LNCAP (cell line): ENCODE data around the gene CCDC86.

ENCODE experiments used
- TF ChIP-seq, protein P1 (sequence below): fragments of 450-650 bp; IDR thresholded peaks from 2 replicates; pipeline ENCODE4 v1.5.1; 2017; ENCODE audit warnings: mild to moderate bottlenecking

The CCDC86 gene

DNA sequence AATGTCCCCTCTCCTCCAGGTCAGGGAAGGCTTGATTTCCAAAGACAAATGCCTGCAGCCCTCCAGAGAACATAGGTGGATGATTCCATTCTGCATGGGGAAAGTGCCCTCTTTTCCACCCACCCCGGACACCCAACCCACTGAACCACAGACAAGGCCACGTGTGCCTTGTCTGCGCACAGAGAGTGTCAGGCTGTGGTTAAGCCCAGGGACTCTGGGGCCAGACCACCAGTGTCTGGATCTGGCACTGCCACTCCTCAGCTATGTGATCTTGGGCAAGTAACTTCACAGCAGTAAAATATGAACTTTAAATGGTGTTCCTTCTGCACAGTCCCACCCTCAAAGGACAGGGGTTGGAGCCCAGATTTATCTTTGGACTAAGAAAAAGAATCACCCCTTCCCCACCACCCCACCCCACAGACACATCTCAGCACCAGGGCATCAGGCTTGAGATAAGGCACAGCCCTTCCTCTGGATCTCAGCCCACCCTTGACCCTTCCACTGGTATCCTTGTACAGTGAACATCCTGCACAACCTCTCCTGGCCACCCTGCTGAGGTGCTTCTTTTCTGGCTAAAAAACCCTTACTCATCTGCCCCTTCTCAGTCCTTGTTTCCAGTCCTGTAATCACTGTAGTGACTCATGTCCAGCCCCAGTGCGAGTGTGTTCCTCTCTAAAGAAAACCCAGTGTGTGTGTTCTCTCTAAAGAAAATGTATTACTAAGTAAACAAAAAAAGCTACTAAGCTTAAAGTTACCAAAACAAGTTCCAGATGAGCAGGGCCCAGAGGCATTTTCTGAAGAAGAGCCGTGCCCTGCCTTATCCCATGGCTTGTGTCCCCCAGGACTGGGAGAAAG is 15.7 kb downstream of the CCDC86 start:
- TF ChIP-seq, protein P1, sequence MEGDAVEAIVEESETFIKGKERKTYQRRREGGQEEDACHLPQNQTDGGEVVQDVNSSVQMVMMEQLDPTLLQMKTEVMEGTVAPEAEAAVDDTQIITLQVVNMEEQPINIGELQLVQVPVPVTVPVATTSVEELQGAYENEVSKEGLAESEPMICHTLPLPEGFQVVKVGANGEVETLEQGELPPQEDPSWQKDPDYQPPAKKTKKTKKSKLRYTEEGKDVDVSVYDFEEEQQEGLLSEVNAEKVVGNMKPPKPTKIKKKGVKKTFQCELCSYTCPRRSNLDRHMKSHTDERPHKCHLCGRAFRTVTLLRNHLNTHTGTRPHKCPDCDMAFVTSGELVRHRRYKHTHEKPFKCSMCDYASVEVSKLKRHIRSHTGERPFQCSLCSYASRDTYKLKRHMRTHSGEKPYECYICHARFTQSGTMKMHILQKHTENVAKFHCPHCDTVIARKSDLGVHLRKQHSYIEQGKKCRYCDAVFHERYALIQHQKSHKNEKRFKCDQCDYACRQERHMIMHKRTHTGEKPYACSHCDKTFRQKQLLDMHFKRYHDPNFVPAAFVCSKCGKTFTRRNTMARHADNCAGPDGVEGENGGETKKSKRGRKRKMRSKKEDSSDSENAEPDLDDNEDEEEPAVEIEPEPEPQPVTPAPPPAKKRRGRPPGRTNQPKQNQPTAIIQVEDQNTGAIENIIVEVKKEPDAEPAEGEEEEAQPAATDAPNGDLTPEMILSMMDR: no peak

DNA sequence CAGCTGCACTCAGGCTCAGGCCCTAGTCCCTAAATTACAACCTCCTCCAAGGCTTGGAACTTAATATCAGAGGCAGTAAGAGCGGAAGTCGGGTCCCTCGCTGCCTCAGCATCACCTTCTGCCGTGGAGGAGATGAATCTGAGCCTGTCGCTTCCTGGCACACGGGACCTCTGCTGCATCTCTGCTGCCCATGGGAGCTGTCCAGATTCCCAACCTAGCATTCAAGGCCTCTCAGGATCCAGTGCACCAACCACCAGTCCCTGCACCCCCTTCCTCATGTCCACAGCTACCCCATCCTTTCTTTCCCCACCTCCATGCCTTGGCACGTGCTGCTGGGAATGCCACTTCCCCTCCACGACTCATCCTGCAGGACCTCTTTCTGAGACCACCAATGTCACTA is 16.3 kb downstream of the CCDC86 start:
- TF ChIP-seq, protein P1: no peak

DNA sequence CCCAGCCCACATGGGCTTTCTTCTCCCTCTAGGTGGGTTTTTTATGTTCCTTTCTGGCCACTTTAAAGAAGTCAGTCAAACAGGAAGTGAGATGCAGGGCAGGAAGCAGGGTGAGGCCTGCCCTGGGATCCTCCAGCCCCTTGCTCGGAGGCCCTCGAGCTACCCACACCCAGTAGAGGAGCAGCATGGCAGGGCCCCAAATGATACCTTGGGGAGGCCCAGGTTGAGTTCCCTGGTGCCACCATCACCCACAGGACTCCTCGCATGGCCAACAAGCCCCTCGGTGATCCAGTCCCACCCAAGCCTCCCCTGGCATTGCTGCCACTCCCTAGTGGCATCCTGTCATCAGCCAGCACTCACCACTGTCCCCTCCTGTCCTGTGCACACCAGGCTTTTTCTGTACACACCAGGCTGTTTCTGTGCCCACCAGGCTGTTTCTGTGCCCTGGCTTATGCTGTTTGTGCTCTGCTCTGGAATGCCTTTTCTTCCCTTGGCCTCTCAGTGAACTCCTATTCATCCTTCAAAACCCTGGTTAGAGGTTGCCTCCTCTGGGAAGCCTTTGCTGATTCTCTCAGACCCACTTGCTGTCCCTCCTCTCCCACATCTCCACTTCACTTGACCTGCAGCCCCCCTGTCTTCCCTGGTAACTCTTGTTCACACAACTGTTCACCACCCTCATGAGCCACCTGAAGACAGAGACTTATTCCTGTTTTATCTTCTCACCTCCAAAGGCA is 17.0 kb downstream of the CCDC86 start:
- TF ChIP-seq, protein P1: no peak

DNA sequence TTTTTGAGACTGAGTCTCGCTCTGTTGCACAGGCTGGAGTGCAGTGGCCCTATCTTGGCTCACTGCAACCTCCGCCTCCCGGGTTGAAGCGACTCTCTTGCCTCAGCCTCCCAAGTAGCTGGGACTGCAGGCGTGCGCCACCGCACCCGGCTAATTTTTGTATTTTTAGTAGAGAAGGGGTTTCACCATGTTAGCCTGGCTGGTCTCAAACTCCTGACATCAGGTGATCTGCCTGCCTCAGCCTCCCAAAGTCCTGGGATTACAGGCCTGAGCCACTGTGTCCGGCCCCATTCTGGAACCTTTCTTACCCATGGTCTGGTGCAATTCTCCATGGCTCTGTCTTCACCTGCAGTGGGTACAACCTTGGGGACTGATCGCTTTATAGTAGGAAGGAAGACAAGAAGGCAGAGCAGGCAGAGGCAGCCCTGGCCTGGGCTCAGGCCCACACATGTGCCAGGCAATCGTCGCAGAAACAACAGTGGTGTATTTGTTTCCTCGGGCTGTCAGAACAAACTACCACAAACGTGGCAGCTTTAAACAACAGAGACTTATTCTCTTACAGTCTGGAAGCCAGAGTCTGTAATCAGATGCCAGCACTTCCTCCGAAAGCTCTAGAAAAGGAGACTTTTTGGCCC is 17.8 kb downstream of the CCDC86 start:
- TF ChIP-seq, protein P1: no peak

DNA sequence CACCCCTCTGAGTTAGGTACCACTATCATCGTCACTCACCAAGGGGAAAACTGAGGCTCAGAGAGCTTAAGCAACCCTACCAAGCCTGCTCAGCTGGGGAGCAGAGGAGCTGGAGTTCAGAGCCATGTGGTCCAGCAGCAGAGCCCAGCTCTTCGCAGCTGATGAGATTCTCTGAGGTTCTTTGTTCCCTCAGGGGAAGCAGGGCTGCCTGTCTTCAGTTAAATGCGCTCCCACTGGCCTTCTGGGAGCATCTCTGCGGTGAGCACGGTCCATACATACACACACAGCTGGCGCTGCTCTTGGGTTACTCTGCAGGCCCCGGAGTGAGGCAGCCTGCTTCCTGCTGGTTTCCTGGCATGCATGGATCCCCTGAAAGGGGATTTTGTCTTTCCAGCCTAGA is 19.0 kb downstream of the CCDC86 start:
- TF ChIP-seq, protein P1: no peak

DNA sequence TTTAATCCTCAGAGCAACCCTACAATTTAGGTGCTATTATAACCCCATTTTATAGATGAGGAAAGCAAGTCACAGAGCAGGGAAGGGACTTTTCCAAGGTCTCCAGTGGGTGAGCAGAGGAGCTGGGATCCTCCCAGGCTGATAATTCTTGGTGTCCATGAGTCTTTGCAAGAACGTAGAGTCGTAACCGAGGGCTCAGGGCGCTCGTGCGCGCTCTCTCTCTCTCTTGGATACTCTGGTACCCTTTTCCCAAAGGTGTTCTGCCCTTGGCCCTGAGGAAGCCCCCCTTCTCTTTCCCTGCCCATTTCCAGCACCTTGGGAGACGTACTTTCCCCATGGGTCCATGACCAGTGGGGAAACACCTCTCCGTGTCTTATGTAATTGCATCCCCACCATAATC is 20.3 kb downstream of the CCDC86 start:
- TF ChIP-seq, protein P1: no peak
